Measurements from ENCODE around the gene ZNF592. TPM values are rescaled to one million over a fixed set of nuclear protein-coding genes. Genes with fewer than 3 reads are reported as not detected.
A peak's percentile ranks its signal among the peaks of the same experiment; 100 is the strongest.

Gene ZNF592
- total and polyA plus RNA-seq, 2 of the 13 experiments (the other 11 are each of a cell fraction or from before 2014, with no cell fraction given) = 8.2 to 9.8 TPM

GRCh38 chr15:84855136-84855535 is 106.7 kb downstream of the ZNF592 start:
- H4K20me1 ChIP-seq (ENCODE audit: insufficient read depth, low read length) = no peaks in the 10 kb centered on the region
- BruUV-seq (replicated peaks) = no TSS peak
- peak overlapping the region; percentile 58 for H2AFZ ChIP-seq (ENCODE audit: low read length)
- no peaks in the 10 kb centered on the region for H3K79me2 ChIP-seq (ENCODE audit: insufficient read depth, low read length)
- ChIA-PET POLR2A (interaction anchor here (1.4 kb wide), 1 partner anchor 13 kb away, joined by 4 read pairs; no protein-coding TSS in a partner anchor), CTCF (ENCODE audit: low intra/inter-chr PET ratio, low total read pairs) (no interaction called here)
- FAIRE-seq = no peak
- no peak for ATAC-seq
- peak overlapping the region in 1 of 3 experiments; percentile 35; a peak in 2 of 6 replicates for H3K4me3 ChIP-seq (replicated peaks in 1 of 3; ENCODE audit: insufficient read depth in 1 of 3, low read depth in 2 of 3, low read length in 3 of 3)
- H3K27ac ChIP-seq (ENCODE audit: extremely low read length, insufficient read depth, low read length) = no peak overlapping the region
- H3K27me3 ChIP-seq (ENCODE audit: control insufficient read depth in 1 of 2, insufficient read depth in 2 of 2, low read length in 2 of 2) = peaks cover 10 to 41% of the 10 kb centered on the region in 2 experiments; a peak in 4 of 5 replicates
- H3K9me3 ChIP-seq (ENCODE audit: low read length) = no peaks in the 10 kb centered on the region
- H3K9ac ChIP-seq (ENCODE audit: insufficient read depth, low read depth, low read length) = no peak overlapping the region
- no peaks in the 10 kb centered on the region for H3K36me3 ChIP-seq (replicated peaks in 1 of 2; ENCODE audit: control insufficient read depth in 1 of 2, insufficient read depth in 2 of 2, low read length in 2 of 2)
- peaks cover 18% of the 10 kb centered on the region for H3K4me1 ChIP-seq (ENCODE audit: insufficient read depth, low read length)
- 27% methylated on average over 9 of the region's 9 CpGs for WGBS (ENCODE audit: low lambda C conversion rate)
- in situ Hi-C loops (cut with HindIII; ENCODE audit: extremely low pct_ligation_motif_present, low pct_unique_long_range_greater_than_20kb) (no loop called here), intact Hi-C loops (cut with micrococcal nuclease; ENCODE audit: unreplicated experiment) (no loop called here)
- H3K4me2 ChIP-seq (ENCODE audit: low read depth, low read length) = peak overlapping the region; percentile 67
- DNase-seq (ENCODE audit: low spot score) = no peak
- TF ChIP-seq, protein P1, sequence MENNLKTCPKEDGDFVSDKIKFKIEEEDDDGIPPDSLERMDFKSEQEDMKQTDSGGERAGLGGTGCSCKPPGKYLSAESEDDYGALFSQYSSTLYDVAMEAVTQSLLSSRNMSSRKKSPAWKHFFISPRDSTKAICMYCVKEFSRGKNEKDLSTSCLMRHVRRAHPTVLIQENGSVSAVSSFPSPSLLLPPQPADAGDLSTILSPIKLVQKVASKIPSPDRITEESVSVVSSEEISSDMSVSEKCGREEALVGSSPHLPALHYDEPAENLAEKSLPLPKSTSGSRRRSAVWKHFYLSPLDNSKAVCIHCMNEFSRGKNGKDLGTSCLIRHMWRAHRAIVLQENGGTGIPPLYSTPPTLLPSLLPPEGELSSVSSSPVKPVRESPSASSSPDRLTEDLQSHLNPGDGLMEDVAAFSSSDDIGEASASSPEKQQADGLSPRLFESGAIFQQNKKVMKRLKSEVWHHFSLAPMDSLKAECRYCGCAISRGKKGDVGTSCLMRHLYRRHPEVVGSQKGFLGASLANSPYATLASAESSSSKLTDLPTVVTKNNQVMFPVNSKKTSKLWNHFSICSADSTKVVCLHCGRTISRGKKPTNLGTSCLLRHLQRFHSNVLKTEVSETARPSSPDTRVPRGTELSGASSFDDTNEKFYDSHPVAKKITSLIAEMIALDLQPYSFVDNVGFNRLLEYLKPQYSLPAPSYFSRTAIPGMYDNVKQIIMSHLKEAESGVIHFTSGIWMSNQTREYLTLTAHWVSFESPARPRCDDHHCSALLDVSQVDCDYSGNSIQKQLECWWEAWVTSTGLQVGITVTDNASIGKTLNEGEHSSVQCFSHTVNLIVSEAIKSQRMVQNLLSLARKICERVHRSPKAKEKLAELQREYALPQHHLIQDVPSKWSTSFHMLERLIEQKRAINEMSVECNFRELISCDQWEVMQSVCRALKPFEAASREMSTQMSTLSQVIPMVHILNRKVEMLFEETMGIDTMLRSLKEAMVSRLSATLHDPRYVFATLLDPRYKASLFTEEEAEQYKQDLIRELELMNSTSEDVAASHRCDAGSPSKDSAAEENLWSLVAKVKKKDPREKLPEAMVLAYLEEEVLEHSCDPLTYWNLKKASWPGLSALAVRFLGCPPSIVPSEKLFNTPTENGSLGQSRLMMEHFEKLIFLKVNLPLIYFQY (CRISPR knock-in tag; IDR thresholded peaks at IDR 0.05; ENCODE audit: borderline replicate concordance) = no peak
- no peak for TF ChIP-seq RFXAP (CRISPR knock-in tag; IDR thresholded peaks at IDR 0.05; ENCODE audit: borderline replicate concordance)
- 0 out of 2 replicates have a peak, but pooled peaks have one; percentile 16 for TF ChIP-seq GFI1 (CRISPR knock-in tag; IDR thresholded peaks at IDR 0.05; ENCODE audit: borderline replicate concordance)
- TF ChIP-seq TAF1 (CRISPR knock-in tag; IDR thresholded peaks at IDR 0.05) = no peak
- TF ChIP-seq, protein P2, sequence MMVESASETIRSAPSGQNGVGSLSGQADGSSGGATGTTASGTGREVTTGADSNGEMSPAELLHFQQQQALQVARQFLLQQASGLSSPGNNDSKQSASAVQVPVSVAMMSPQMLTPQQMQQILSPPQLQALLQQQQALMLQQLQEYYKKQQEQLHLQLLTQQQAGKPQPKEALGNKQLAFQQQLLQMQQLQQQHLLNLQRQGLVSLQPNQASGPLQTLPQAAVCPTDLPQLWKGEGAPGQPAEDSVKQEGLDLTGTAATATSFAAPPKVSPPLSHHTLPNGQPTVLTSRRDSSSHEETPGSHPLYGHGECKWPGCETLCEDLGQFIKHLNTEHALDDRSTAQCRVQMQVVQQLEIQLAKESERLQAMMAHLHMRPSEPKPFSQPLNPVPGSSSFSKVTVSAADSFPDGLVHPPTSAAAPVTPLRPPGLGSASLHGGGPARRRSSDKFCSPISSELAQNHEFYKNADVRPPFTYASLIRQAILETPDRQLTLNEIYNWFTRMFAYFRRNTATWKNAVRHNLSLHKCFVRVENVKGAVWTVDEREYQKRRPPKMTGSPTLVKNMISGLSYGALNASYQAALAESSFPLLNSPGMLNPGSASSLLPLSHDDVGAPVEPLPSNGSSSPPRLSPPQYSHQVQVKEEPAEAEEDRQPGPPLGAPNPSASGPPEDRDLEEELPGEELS (CRISPR knock-in tag; IDR thresholded peaks at IDR 0.05) = 0 out of 2 replicates have a peak, but pooled peaks have one; percentile 22
- no peak for TF ChIP-seq KLF16 (CRISPR knock-in tag; IDR thresholded peaks at IDR 0.05)
- TF ChIP-seq, protein P3, sequence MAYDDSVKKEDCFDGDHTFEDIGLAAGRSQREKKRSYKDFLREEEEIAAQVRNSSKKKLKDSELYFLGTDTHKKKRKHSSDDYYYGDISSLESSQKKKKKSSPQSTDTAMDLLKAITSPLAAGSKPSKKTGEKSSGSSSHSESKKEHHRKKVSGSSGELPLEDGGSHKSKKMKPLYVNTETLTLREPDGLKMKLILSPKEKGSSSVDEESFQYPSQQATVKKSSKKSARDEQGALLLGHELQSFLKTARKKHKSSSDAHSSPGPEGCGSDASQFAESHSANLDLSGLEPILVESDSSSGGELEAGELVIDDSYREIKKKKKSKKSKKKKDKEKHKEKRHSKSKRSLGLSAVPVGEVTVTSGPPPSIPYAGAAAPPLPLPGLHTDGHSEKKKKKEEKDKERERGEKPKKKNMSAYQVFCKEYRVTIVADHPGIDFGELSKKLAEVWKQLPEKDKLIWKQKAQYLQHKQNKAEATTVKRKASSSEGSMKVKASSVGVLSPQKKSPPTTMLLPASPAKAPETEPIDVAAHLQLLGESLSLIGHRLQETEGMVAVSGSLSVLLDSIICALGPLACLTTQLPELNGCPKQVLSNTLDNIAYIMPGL (CRISPR knock-in tag; IDR thresholded peaks at IDR 0.05; ENCODE audit: borderline replicate concordance in 1 of 2, low read depth in 1 of 2) = no peak
- no peak for TF ChIP-seq DR1 (CRISPR knock-in tag; IDR thresholded peaks at IDR 0.05)
- no peak for TF ChIP-seq MEF2D (CRISPR knock-in tag; IDR thresholded peaks at IDR 0.05)
- TF ChIP-seq POLR2G (IDR thresholded peaks at IDR 0.05; ENCODE audit: low read depth, low read length) = no peak
- TF ChIP-seq, protein P4, sequence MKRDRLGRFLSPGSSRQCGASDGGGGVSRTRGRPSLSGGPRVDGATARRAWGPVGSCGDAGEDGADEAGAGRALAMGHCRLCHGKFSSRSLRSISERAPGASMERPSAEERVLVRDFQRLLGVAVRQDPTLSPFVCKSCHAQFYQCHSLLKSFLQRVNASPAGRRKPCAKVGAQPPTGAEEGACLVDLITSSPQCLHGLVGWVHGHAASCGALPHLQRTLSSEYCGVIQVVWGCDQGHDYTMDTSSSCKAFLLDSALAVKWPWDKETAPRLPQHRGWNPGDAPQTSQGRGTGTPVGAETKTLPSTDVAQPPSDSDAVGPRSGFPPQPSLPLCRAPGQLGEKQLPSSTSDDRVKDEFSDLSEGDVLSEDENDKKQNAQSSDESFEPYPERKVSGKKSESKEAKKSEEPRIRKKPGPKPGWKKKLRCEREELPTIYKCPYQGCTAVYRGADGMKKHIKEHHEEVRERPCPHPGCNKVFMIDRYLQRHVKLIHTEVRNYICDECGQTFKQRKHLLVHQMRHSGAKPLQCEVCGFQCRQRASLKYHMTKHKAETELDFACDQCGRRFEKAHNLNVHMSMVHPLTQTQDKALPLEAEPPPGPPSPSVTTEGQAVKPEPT (CRISPR knock-in tag; IDR thresholded peaks at IDR 0.05; ENCODE audit: low read depth) = no peak
